ENCODE results near the gene TJP1.
"Not testable (repeated sequence)": the region's sequence is repeated elsewhere in the genome, so short reads cannot be mapped to it uniquely, and the experiment has no call there.

Gene TJP1

GRCh38 chr15:29749365-29750086 lies 72.7 kb downstream of the TJP1 start:
- no peak for DNase-seq

GRCh38 chr15:29747837-29748417 lies 74.3 kb downstream of the TJP1 start:
- no peak for DNase-seq

- no peak for DNase-seq
Observed at GRCh38 chr15:29743475-29743874, 78.8 kb downstream of the TJP1 start.

- DNase-seq: no peak
Observed at GRCh38 chr15:29740692-29741311, 81.5 kb downstream of the TJP1 start.

GRCh38 chr15:29736744-29737020 lies 85.6 kb downstream of the TJP1 start:
- DNase-seq: no peak

GRCh38 chr15:29736012-29736743 lies 86.1 kb downstream of the TJP1 start:
- no peak for DNase-seq

GRCh38 chr15:29734917-29735572 lies 87.2 kb downstream of the TJP1 start:
- no peak for DNase-seq

- no peak for DNase-seq
Observed at GRCh38 chr15:29731865-29732264, 90.4 kb downstream of the TJP1 start.

GRCh38 chr15:29730471-29730870 lies 91.8 kb downstream of the TJP1 start:
- DNase-seq: not testable (repeated sequence)

- no peak for DNase-seq
Observed at GRCh38 chr15:29728418-29728817, 93.8 kb downstream of the TJP1 start.

- DNase-seq: no peak
Observed at GRCh38 chr15:29727871-29728270, 94.4 kb downstream of the TJP1 start.

- no peak for DNase-seq
Observed at GRCh38 chr15:29726553-29726952, 95.7 kb downstream of the TJP1 start.

- DNase-seq: no peak
Observed at GRCh38 chr15:29724026-29724425, 98.2 kb downstream of the TJP1 start.

GRCh38 chr15:29713784-29714183 lies 108.5 kb downstream of the TJP1 start:
- no peak for DNase-seq

GRCh38 chr15:29712149-29712885 lies 110.0 kb downstream of the TJP1 start:
- DNase-seq: no peak

- DNase-seq: no peak
Observed at GRCh38 chr15:29711531-29711930, 110.7 kb downstream of the TJP1 start.

- DNase-seq: no peak
Observed at GRCh38 chr15:29708519-29708918, 113.7 kb downstream of the TJP1 start.

GRCh38 chr15:29704950-29705597 lies 117.2 kb downstream of the TJP1 start:
- no peak for DNase-seq

GRCh38 chr15:29701151-29701550 lies 121.1 kb downstream of the TJP1 start:
- DNase-seq: no peak

GRCh38 chr15:29700296-29700695 lies 122.0 kb downstream of the TJP1 start:
- DNase-seq: no peak

- no peak for DNase-seq
Observed at GRCh38 chr15:29699791-29700190, 122.5 kb downstream of the TJP1 start.

GRCh38 chr15:29698030-29698701 lies 124.1 kb downstream of the TJP1 start:
- no peak for DNase-seq

All from CD4-positive, alpha-beta T cell treated with Interleukin-4 for 4 hours (primary cell).